GM19395 (cell line): Measurements from ENCODE around the gene GKN2.

Source experiments
- ATAC-seq: cut with Tn5 transposase; IDR thresholded peaks from one replicate; pipeline ENCODE4 v1.9.1; 2021; ENCODE audit warnings: mild to moderate bottlenecking, moderate library complexity; ENCODE audit not compliant: unreplicated experiment

GKN2 gene, protein sequence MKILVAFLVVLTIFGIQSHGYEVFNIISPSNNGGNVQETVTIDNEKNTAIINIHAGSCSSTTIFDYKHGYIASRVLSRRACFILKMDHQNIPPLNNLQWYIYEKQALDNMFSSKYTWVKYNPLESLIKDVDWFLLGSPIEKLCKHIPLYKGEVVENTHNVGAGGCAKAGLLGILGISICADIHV

DNA sequence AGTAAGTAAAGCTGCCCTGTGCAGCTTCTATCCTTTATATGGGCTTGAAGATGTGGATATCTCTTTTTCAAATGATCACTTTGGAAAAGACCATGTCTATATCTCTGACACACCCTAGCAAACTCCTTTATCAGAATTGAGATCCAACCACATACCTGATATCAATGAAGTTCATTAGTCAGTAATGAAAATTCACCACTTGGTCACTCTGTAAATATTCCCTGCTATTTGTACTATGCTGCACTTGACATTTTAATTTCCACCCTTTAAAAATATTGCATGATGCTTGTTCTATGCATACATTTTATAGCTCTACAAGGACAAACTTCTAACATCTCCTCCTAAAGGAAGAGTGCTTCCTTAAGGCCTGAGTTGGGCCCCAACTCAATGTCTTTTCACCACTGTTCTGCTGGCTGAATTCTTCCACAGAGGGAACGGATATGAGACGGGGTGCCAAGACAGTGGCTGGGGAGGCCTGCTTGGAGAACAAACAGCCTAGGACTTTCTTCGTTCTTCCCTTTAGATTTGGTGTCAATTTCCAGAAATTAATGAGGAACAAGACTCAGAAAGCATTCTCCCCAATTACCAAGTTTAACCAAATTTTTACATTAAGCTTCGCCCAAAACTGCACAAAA, at the start of gene GKN2:
Gene GKN2, minus strand, starts transcription at position 7 of the 635 bp plus-strand sequence. CDS start 32 bp downstream, outside the sequence.
- ATAC-seq = no peak

DNA sequence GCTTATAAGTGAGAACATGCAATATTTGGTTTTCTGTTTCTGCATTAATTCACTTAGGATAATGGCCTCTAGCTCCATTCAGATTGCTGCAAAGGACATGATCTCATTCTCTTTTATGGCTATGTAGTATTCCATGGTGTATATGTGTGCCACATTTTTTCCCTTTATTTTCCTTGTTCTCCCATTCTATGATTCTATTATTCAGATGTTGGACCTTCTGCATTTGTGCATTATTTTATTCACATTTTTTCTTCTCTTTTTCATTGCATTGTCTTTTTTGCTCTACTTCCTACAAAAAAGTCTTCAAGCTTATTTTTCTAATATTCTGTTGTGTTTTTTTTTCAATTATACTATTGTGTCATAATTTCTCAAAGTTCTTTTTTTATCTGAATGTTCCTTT, 49.2 kb upstream of the GKN2 start:
- ATAC-seq = no peak

DNA sequence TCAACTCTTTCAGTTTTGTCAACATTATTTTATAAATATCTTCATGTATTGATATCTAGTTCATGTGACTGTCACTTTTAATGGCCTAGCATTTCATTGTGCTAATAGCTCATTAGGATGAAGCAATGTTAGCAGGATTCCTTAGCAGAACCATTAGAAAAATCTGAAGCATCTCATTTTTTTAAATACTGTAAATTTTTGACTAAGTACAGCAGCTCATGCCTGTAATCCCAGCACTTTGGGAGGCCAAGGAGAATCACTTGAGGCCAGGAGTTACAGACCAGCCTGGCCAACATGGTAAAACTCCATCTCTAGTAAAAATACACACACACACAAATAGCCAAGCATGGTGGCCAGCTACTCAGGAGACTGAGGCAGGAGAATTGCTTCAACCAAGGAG, 44.7 kb upstream of the GKN2 start:
- no peak for ATAC-seq

DNA sequence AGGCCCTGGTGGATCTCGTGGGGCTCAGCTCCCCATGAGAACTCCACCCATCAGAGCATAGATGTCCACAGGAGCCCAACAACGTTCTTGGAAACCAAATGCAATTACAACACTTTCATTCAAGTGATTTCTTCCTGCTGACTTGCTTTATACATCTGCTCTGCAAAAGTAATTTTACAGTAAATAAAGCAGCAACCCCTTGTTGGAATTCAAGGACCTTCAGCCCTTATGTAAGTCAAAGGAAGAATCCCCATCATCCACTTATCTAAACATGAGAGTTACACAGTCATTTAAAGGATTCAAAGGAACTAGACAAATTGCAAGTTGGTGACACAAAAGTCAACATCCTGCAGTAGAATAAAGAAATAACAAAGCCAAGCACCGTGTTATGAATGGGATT, 43.2 kb upstream of the GKN2 start:
- ATAC-seq = no peak

DNA sequence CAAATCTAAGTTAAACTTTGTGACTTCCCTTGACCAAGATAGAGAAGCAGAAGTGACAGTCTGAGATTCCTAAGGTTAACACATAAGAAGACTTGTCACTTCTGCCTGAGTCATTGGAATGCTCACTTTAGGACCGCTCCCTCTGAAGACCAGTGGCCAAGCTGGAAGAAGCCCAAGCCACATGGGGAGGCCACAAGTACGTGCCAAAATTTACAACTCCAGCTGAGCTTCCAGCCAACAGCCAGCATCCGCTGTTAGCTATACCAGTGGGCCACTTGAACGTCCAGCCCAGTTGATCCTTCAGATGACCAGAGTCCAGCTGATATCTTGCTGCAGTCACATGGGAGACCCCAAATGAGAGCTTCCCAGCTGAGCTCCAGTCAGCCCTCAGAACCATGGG, 42.2 kb upstream of the GKN2 start:
- ATAC-seq = no peak

DNA sequence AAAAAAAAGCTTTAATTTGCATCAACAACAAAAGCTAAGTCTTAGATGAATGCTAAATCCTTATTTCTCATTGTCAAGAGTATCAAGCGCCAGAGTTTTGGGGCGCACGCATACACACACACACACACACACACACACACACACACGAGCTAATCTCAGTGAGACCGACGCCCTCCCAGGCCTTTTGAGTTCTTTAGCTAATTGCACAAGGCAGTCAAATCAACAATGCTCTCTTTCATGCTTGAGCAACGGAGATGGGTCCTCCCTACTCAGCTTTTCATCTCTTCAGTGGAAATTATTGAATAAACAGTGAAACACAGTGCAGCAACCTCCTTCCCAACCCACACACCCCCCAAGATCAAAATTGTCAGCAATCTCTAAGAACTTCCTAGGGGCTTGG, 41.0 kb upstream of the GKN2 start:
- no peak for ATAC-seq

DNA sequence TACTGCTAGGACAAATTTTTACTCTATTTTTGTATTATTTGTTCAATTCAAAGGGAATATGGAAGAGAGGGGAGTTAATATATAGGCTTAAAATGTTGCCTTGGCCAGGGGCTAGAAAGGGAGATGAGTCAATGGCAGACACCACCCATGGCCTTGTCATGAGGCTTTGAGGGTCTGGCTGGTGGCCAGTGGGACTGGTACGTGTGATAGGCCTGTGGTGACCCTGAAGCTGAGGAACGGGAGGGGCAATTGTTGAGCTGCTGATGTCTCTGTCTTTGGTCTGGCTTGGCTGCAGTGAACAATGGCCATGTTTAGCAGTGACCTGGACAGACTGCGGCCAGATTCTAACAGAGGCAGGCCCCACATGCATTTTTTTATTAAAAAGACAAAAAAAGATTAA, 40.2 kb upstream of the GKN2 start:
- no peak for ATAC-seq

DNA sequence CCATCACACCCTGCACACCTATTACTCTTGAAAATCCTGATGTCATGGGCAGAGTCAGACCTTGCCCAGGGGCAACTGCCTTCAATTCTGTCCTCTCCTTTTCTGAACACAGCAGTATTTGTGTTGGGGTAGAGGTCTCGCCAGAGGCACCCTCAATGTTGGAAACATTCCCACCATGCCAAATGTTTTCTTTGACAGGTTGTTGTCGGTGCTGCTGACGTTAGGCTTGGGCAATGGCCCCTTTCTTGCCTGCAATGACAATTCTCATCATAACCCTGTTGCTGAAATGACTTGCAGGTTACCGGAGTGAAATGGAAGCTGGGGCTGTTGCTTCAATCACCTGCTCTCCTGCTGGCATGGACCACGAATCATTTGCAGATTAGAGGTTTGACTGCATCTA, 39.6 kb upstream of the GKN2 start:
- no peak for ATAC-seq

DNA sequence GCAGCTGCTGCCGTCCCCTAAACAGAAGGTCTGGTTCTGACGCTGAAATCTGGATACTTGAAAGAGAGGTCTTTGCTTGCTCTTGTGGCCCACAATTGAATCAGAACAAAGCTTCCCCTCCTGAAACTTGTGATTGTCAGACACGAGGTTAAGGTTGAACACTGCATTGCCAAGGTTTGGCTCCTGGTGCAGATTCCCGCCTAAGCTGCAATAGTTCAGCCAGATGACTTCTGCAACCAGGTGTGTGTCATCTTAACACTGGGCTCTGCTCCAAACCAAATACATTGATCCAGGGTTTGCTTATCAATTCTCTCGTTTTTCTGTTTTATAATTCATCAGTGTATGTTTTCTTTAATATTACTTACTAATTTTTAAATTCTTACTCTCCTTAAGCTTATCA, 36.3 kb upstream of the GKN2 start:
- ATAC-seq = no peak

DNA sequence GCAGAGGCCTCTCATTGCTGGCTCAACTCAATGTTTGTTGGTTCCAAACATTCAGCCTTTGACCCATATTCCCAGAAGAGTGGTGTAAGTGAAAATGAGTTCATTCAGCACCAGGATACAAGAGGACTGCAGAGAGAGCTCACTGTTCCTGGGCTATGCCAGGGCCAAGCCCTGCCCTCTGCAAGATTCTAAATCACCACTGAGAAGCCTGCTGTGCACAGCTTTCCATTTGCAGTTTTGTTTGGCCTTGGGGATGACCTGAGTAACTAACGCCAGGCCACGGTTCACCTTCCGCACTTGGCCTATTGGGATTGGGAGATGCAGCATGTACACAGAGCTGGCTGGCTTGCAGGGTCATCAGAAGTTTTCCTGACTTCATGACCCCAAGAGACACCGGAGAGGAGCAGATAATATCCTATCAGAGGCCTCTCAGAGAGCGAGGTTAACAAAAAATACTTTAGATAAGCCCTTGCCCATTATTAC, 34.4 kb upstream of the GKN2 start:
- no peak for ATAC-seq

DNA sequence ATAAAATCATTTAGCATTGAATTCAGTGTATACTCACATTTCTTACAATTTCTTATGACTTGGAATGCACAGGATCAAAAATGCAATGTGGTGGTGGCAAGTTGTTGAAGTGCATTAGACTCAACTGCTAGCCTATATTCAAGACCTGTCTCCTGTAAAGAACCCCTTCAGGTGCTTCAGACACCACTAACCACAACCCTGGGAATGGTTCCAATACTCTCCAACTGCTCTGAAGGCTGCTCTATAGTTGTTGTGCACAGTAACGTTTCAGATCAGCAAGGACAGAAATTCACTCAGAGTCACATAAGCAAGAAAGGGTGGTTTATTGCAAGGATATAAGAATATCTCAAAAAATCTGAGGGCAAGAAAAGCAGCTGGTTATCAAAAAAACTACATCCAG, 28.3 kb upstream of the GKN2 start:
- ATAC-seq = no peak

DNA sequence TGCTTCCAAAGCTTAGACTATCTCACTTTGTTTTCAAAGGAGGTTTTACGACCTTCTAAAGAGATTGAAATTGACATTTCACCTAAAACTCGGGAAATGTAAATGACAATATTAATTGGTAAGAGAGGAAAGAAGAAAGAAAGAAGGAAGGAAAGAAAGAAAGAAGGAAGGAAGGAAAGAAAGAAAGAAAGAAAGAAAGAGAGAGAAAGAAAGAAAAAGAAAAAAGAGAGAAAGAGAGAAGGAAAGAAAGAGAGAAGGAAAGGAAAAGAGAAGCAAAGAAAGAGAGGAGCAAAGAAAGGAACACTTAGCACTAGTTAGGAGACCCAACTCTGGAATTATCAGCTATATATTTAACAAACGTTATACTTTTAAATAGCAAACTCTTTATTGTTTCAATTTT, 25.4 kb upstream of the GKN2 start:
- ATAC-seq = no peak

DNA sequence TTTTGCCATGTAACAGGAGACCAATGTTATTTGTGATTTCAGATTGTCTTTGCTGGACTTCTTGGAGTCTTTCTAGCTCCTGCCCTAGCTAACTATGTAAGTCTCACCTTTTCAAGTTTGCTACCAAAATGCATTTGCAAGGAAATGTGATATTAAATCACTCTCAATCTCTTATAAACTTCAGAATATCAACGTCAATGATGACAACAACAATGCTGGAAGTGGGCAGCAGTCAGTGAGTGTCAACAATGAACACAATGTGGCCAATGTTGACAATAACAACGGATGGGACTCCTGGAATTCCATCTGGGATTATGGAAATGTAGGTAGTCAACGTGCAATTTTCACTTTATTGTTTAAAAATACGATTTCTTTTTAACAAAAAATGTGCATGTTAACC, 24.8 kb upstream of the GKN2 start:
- ATAC-seq = no peak

DNA sequence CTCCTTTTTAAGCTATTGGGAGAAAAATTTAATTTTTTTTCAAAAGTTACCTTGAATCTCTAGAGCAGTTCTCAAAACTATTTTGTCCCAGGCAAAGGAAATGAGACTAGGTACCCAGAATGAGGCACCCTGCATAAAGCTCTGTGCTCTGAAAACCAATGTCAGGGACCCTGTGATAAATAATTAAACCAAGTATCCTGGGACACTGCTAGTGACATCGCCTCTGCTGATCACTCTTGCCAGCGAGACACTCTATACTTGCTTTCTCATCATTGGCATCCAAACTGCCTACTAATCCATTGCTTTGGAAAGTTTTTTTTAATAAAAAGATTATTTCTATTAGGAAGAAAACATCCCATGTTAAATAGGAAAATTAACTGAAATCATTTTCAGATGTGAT, 23.2 kb upstream of the GKN2 start:
- no peak for ATAC-seq

DNA sequence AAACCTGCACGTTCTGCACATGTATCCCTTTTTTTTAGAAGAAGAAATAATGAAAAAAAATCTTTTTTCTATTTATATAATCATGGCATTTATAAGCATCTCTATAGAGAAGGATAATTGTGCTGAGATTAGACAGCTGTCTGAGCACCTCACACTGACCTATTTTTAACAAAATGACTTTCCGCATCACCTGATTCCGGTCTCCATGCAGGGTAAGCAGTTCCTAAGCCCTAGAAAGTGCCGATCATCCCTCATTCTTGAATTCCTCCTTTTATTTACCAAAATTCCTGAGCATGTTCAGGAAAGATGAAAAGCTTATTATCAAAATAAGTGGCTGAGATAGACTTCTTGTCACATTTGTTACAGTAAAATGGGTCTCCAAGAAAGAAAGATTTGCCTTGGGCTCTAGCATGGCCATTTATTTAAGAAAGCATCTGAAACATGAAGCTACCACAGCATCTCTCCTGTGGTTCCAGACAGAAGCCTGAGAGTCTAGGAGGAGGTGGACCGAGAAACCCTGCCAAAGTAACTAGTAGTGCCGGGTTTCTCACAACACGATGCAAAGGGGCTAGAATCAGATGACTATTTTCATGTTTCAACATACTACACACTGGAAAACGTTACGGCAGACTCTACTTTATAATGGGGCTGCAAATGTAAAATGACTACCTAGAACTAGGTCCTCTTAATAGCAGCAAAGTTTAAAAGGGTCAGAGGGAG, 22.4 kb upstream of the GKN2 start:
- ATAC-seq = no peak

DNA sequence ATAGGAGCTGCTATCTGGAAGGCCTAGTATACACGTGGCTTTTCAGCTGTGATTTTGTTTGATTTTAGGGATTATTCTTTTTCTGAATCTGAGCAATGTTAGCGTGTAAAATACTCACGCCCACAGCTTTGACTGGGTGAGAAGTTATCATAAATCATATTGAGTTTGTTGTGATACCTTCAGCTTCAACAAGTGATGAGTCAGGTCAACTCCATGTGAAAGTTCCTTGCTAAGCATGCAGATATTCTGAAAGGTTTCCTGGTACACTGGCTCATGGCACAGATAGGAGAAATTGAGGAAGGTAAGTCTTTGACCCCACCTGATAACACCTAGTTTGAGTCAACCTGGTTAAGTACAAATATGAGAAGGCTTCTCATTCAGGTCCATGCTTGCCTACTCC, 21.6 kb upstream of the GKN2 start, which contains the start of gene GKN1:
Gene GKN1, plus strand, starts transcription at position 386 of the 400 bp plus-strand sequence. CDS start 42 bp downstream, outside the sequence.
- ATAC-seq = no peak

DNA sequence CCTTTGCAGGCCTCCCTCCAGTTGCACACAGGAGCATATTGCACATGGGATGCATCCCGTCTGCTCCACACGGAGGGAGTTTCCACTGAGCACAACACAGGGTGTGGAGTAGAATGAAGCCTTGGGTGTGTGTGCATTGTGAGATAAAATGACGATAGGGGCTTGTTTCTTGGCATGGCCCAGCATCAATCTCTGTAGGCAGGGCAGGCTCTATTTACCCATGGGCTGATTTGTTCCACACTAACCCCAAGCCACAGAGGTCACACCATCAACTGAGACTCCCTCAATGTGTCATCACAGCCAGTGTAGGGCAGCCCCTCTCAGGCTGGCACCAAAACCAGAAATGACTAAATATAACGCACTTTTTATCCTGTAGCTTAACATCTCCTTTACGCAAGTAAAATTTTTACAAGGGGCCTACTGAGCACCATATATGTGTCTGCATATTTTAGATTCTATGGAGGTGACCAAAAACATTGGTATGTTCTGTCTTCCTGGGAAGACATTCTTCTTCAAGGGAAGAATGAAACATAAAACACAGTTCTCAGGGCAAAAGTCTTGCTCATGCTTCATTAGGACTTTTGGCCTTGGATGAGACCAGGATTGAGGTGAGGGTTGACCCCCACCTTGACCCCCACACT, 19.0 kb upstream of the GKN2 start:
- no peak for ATAC-seq

DNA sequence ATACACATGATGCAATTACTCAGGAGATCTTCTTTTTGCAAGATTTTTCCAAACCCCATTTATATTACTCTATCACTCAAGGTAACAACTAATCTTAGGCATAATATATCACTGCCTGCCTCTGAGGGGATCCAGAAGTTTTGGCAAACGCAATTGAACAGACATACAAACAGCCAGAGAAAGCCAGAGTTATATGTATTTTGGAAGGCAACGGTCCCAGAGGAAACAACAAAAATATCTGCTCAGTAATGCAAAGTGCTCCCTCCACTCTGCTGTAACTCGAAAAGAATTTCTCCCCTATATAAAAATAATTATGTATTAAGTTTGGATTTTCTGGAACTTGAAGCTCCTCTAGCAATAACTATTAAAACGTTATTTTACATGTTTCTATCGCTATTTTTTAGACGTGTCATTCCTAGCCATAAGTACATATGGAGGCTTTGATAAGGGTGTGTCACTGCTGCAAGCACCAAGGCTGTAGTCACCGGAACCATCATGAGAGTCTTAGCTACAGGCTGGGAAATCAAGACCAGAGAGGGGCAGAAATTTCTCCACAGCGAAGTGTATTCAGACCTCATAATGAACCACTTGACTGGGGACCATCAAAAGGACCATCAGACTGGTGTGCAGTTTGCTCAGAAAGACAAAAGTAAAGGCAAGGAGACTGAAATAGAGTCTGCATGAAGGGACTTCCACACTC, 18.0 kb upstream of the GKN2 start:
- ATAC-seq = no peak

DNA sequence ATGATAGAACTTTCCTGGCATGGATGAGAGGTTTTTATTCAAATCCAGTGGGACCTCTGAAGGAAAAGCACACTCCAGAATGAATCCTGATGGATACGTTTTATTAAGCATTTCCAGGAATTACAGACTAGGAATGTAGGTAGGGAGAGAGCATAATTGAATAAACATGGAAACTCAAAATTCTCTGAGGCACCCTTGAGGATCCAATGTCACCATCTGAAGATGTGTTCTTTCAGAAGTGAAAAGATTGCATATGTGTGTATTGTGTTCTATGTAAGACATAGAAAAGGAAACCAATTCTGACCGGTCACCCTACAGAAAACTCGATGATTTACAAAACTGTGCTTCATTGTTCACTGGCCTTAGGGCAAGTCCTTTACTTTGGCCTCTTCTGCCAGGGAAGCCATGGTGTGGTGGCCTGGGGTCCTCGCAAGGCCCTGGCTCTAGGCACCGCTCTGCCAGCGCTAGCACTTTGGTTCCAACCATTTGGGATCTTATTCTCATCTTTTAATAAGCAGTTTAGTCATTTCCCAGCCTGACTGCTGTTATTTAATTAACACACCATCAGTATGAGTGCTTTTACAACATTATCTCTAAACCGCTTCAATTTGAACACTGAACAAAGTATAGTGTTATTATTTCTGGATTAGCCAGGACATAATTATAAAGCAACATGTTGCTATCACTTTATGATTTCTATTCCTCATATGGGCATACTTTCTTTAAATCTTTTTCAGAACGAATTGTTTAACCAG, 17.2 kb upstream of the GKN2 start:
- ATAC-seq = no peak

DNA sequence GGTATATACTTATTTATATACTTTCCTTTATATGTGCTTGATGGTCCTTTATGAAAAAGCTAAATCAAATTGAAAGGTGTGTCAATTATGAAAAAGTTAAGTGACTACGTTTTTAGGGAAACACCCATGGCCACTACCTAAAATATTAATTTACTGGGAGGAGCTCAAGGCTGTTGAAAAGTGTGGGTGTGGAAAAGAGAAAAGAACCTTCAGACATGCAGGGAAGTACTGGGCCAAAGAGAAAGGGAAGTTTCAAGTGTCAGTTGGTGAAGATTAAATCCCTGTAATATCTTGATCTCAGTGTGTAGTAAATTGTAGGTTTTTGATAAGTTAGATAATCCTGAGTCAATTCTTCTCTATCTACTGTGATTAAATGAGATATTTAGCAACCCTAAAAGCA, 15.5 kb upstream of the GKN2 start:
- no peak for ATAC-seq
